Spinal cord (tissue), 10 donors: ENCODE results near the gene LEF1. TPM values are rescaled to one million over a fixed set of nuclear protein-coding genes. Genes with fewer than 3 reads are reported as not detected.

ENCODE experiments used
- DNase-seq, 6 donors: peaks; one replicate each; pipeline versions ENCODE4 v3.0.0 to v3.0.0-alpha.2; 2013 to 2015; ENCODE audit warnings: low spot score in 6 of 6, low read depth in 4 of 6
- H3K27ac ChIP-seq: one replicate; pipeline ENCODE4 v1.5.1; 2013; ENCODE audit warnings: low read depth, low read length, control low read depth
- H3K27me3 ChIP-seq: one replicate; pipeline ENCODE4 v1.6.1; 2013; ENCODE audit warnings: low read length; ENCODE audit not compliant: control insufficient read depth, insufficient read depth
- H3K36me3 ChIP-seq: one replicate; pipeline ENCODE4 v1.6.1; 2013; ENCODE audit warnings: low read length; ENCODE audit not compliant: control insufficient read depth, insufficient read depth
- H3K4me1 ChIP-seq: one replicate; pipeline ENCODE4 v1.6.1; 2013; ENCODE audit warnings: low read length; ENCODE audit not compliant: control insufficient read depth, insufficient read depth
- H3K4me3 ChIP-seq: one replicate; pipeline ENCODE4 v1.5.1; 2013; ENCODE audit warnings: low read depth, low read length, control low read depth
- H3K9me3 ChIP-seq: one replicate; pipeline ENCODE4 v1.6.1; 2013; ENCODE audit warnings: low read length; ENCODE audit not compliant: control insufficient read depth, insufficient read depth
- WGBS: methylation state at CpG from one replicate; pipeline ENCODE4 v1.1.5; 2013; ENCODE audit warnings: missing lambda C conversion rate; ENCODE audit not compliant: insufficient coverage; 5-methylcytosine and 5-hydroxymethylcytosine counted together
- polyA plus RNA-seq, 2 donors: library from polyadenylated mRNA; unstranded; fragments of 120-200 nt; gene quantifications; one replicate each; pipeline ENCODE4 v1.2.1, GENCODE V29; 2013; ENCODE audit not compliant: insufficient read length in 2 of 2
- total RNA-seq, 2 donors: library from RNA; depleted of rRNA in 1 of 2; stranded (reverse); fragments of 120-200 nt in 1 of 2; fragments of >200 nt in 1 of 2; gene quantifications; one replicate each; pipeline versions ENCODE4 v1.2.3 to v1.2.4, GENCODE V29; 2013 to 2014
- donor health status: healthy.

Gene LEF1
- total and polyA plus RNA-seq, 4 donors = 18.3 to 50.5 (median 27.9) TPM

GRCh38 chr4:108156391-108156790, 12.3 kb downstream of the LEF1 start:
- Histone ChIP-seq H3K9me3 (no peaks in the 10 kb centered on the region), H3K36me3 (no peaks in the 10 kb centered on the region), H3K4me3 (no peak overlapping the region), H3K4me1 (no peaks in the 10 kb centered on the region), H3K27me3 (no peaks in the 10 kb centered on the region), H3K27ac (no peak overlapping the region)
- 100% methylated on average over 1 of the region's 2 CpGs for WGBS
- no peak for DNase-seq

DNA sequence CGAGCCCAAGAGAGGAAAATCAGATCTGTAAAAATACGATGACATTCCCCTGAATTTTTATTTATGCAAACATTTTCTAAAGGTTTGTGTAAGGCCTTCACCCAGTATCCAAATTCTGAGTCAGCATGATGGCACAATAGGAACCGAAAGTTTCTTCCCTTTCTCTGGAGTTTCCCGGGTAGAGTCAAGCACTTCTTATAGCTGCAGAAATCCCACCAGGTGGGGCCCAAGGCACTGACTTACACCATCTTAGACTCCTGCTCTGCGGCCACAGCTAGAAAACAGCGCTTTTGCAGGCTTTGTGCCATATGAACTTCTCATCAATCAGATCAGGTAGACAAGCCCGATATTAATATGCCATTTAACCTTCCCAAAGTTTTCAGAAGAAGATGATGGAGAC, 13.4 kb downstream of the LEF1 start:
- Histone ChIP-seq H3K4me1 (no peaks in the 10 kb centered on the region), H3K27me3 (no peaks in the 10 kb centered on the region), H3K36me3 (no peaks in the 10 kb centered on the region), H3K9me3 (no peaks in the 10 kb centered on the region), H3K4me3 (no peak overlapping the region), H3K27ac (no peak overlapping the region)
- 39% methylated on average over 5 of the region's 7 CpGs for WGBS
- DNase-seq = peak in 2 of 6 donors; percentile 25 to 40

GRCh38 chr4:108152980-108153379, 15.8 kb downstream of the LEF1 start:
- no peaks in the 10 kb centered on the region for H3K9me3 ChIP-seq
- H3K4me1 ChIP-seq = no peaks in the 10 kb centered on the region
- H3K4me3 ChIP-seq = no peak overlapping the region
- WGBS = no CpG with 5 or more reads among the region's 1 CpG
- no peaks in the 10 kb centered on the region for H3K36me3 ChIP-seq
- DNase-seq = no peak
- no peak overlapping the region for H3K27ac ChIP-seq
- no peaks in the 10 kb centered on the region for H3K27me3 ChIP-seq

DNA sequence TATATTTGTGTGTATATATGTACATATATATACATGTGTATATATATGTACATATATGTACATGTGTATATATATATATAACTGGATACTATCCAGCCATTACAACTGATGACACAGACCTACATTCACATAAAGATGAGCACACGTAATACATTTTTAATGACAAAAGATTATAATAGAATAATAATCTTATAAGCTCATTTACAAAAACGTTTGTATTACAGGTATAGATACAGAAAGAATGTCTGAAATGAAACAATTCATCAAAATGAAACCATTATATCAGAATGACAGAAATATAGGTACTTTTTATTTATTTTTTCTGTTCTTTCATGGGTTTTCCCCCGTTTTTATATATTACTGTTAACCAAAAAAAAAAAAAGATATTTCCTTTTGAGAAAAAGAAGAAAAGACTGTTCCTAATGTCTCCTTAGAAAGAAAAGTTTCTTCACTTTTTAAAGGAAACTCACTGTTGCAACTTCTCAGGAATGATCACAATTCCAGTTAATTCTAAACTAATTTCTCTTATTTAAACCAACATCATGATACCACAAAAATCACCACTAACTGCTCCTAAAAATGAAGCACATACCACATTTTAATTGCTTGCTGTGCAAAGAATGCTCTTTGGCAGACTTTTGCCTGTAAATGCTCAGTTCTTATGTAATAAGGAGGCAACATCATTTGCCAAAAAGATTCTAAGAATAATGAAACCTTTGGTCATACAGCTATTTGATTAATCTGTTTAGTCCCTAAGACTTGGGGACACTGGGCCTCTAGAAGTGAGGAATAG, 18.9 kb downstream of the LEF1 start:
- H3K36me3 ChIP-seq = no peaks in the 10 kb centered on the region
- no peaks in the 10 kb centered on the region for H3K9me3 ChIP-seq
- H3K27ac ChIP-seq = no peak overlapping the region
- H3K4me3 ChIP-seq = no peak overlapping the region
- H3K4me1 ChIP-seq = no peaks in the 10 kb centered on the region
- WGBS = no CpG with 5 or more reads among the region's 3 CpGs
- no peaks in the 10 kb centered on the region for H3K27me3 ChIP-seq
- DNase-seq = no peak

DNA sequence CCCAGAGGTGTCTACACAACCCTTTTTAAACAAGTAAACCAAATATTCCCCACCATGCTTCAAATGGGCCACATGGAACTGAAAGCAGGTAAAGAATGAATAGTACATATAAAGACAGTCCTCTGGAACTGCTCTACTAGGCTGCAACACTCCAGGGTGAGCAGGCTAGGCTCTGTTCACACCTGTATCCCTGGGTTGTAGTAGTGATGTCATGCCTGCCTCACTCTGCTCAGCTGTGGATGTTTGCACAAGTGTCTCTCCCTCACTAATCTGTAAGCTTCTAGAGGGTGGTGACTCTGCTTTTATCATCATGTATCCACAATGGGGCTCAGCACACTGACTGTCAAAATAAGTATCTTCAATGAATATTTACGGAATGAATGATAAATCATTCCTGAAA, 20.4 kb downstream of the LEF1 start:
- Histone ChIP-seq H3K27ac (no peak overlapping the region), H3K9me3 (no peaks in the 10 kb centered on the region), H3K36me3 (no peaks in the 10 kb centered on the region), H3K4me1 (peaks cover 3% of the 10 kb centered on the region), H3K4me3 (no peak overlapping the region), H3K27me3 (no peaks in the 10 kb centered on the region)
- no CpG with 5 or more reads among the region's 1 CpG for WGBS
- no peak for DNase-seq

DNA sequence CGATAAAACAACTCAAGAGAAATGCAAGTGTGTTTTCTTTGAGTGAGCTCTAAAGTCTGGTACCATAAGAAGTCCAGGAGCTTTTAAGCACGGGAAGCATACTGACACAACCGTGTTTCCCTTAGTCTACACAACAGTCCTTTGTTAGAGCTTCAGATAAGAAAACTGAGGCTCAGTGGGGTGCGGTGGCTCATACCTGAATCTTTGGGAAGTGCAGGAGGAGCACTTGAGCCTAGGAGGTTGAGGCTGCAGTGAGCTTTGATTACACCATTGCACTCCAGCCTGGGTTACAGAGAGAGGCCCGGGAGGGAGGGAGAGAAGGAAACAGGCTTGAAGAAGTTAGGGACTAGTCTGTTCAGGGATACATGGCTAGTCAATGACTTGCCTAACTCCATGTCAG, 21.9 kb downstream of the LEF1 start:
- peaks cover 3% of the 10 kb centered on the region for H3K4me1 ChIP-seq
- H3K4me3 ChIP-seq = no peak overlapping the region
- WGBS = 40% methylated on average over 1 of the region's 5 CpGs
- DNase-seq = no peak
- no peaks in the 10 kb centered on the region for H3K27me3 ChIP-seq
- H3K36me3 ChIP-seq = no peaks in the 10 kb centered on the region
- no peak overlapping the region for H3K27ac ChIP-seq
- H3K9me3 ChIP-seq = no peaks in the 10 kb centered on the region

DNA sequence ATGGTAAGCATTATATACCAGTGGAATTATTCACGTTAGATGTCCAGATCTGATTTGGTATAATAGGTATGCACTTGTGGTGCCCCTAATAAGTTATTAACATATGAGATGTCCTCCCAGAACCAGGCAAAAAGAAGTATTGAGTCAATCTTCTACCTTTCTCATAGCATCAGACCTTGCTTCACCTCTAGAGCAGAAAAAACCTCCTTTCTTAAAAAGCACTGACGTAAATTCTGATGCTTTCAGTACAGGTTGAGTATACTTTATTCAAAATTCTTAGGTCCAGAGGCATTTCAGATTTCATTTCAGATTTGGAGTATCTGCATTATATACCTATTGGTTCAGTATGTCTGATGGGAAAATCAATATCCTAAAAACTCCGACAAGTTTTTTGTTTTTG, 22.4 kb downstream of the LEF1 start:
- H3K4me1 ChIP-seq = peaks cover 3% of the 10 kb centered on the region
- no CpG with 5 or more reads among the region's 3 CpGs for WGBS
- H3K27ac ChIP-seq = no peak overlapping the region
- no peak overlapping the region for H3K4me3 ChIP-seq
- no peaks in the 10 kb centered on the region for H3K27me3 ChIP-seq
- H3K9me3 ChIP-seq = no peaks in the 10 kb centered on the region
- no peak for DNase-seq
- no peaks in the 10 kb centered on the region for H3K36me3 ChIP-seq

GRCh38 chr4:108144451-108144850, 24.3 kb downstream of the LEF1 start:
- Histone ChIP-seq H3K4me1 (peaks cover 3% of the 10 kb centered on the region), H3K4me3 (no peak overlapping the region), H3K27ac (no peak overlapping the region), H3K27me3 (no peaks in the 10 kb centered on the region), H3K9me3 (no peaks in the 10 kb centered on the region), H3K36me3 (no peaks in the 10 kb centered on the region)
- WGBS = 44% methylated on average over 2 of the region's 3 CpGs
- no peak for DNase-seq

DNA sequence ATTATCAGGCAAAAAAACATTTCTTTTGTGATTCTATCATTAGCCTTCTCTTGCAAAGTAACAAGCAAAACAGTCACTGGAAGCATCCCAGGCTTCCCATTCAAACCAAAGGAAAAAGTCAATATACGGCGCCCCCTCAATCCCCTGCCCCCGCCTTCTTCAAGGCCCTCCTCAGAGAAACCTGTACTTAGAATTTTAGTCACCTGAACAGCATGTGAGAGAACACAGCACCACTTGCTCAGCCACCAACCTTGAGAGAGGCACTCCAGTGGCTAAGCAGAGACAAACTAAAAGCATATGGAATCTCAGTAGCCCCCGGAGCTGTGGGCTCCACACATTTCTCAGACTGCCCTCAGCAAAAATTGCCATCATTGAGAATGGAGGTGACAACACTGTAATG, 25.2 kb downstream of the LEF1 start:
- WGBS = 58% methylated on average over 4 of the region's 4 CpGs

DNA sequence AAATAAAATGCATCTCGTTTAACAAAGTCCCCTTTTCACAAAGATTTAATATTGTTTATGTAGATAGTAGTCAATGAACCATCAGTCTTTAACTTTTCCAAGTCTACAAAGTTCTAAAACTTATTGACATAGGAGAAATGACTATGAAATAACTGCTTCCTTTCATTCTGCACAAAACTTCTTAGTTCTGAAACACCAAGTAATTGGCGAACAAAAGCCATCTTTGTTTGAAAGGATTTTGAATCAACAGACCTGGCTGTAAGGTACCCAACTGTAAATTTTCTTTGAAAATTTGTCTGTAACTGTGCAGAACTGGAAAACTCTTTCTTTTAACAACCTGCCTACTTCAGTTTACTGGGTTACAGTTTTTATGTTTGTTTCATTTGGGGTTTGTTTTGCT, 25.9 kb downstream of the LEF1 start:
- H3K9me3 ChIP-seq = no peaks in the 10 kb centered on the region
- H3K27ac ChIP-seq = no peak overlapping the region
- H3K27me3 ChIP-seq = no peaks in the 10 kb centered on the region
- H3K4me1 ChIP-seq = peaks cover 3% of the 10 kb centered on the region
- DNase-seq = no peak
- H3K4me3 ChIP-seq = no peak overlapping the region
- 100% methylated on average over 1 of the region's 2 CpGs for WGBS
- no peaks in the 10 kb centered on the region for H3K36me3 ChIP-seq

More for the DNA sequence above, 25.2 kb downstream of the LEF1 start:
- Histone ChIP-seq H3K27ac (no peak overlapping the region), H3K27me3 (no peaks in the 10 kb centered on the region), H3K9me3 (no peaks in the 10 kb centered on the region), H3K4me1 (peaks cover 3% of the 10 kb centered on the region), H3K4me3 (no peak overlapping the region), H3K36me3 (no peaks in the 10 kb centered on the region)
- peak in 1 of 6 donors; percentile 14 for DNase-seq
